ENCODE measurements around the gene GTF2I. TPM values are rescaled to one million over a fixed set of nuclear protein-coding genes. Genes with fewer than 3 reads are reported as not detected.

The GTF2I gene
- total RNA-seq, 1 experiment from 2014 or later, result 357 TPM

DNA sequence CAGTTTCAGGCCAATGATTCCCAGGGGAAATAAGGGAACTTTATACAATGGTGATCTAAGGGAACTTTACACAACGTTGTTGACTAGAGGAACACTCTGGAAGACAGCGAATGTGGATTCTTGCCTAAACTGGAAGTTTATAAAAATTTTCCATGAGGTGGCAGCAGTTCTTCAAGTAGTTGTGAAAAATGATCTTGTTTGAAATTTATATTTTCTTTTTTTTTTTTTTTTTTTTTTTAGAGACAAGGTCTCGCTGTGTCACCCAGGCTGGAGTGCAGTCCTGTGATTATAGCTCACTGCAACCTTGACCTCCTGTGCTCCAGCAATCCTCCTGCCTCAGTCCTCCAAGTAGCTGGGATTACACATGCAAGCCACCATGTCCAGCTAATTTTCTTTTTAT is 32.1 kb upstream of the GTF2I start:
- Mint-ChIP-seq H3K27ac (no peak overlapping the region), H3K27me3 (ENCODE audit: low read depth) (no peaks in the 10 kb centered on the region), H3K4me1 (peaks cover 21 to 31% of the 10 kb centered on the region in 2 experiments), H3K9me3 (no peaks in the 10 kb centered on the region; a peak in 1 of 5 replicates), H3K4me3 (no peak overlapping the region), H3K36me3 (ENCODE audit: insufficient read depth in 1 of 3, low read depth in 3 of 3) (peaks cover 0 to 4% (median 0%) of the 10 kb centered on the region in 3 experiments; a peak in 1 of 7 replicates)
- Histone ChIP-seq H2AFZ (ENCODE audit: low read length) (no peak overlapping the region), H2BK20ac (ENCODE audit: low read depth, low read length, poor library complexity, severe bottlenecking) (no peak overlapping the region), H2BK12ac (ENCODE audit: insufficient read length, low read depth, low read length) (no peak overlapping the region), H2BK5ac (ENCODE audit: insufficient read length, low read length) (no peak overlapping the region), H3K27ac (ENCODE audit: insufficient read length, low read depth, low read length) (no peak overlapping the region), H4K8ac (replicated peaks; ENCODE audit: insufficient read length, low read depth, low read length) (no peak overlapping the region), H3K56ac (ENCODE audit: insufficient read length, low read depth, low read length) (no peak overlapping the region), H4K91ac (ENCODE audit: insufficient read length, low read depth, low read length) (no peak overlapping the region), H3K9me3 (ENCODE audit: control insufficient read depth, low read depth, low read length) (no peaks in the 10 kb centered on the region), H2BK15ac (ENCODE audit: low read depth, low read length) (no peak overlapping the region), H3K23ac (ENCODE audit: insufficient read length, low read depth, low read length) (no peak overlapping the region), H3K14ac (ENCODE audit: insufficient read depth, low read length) (no peak overlapping the region), H3K79me1 (ENCODE audit: insufficient read depth, low read depth, low read length, poor library complexity, severe bottlenecking) (no peaks in the 10 kb centered on the region), H3K18ac (ENCODE audit: insufficient read length, low read depth, low read length) (no peak overlapping the region), H3T11ph (ENCODE audit: low read length) (no peak overlapping the region), H4K20me1 (ENCODE audit: control insufficient read depth, insufficient read depth, insufficient read length) (no peaks in the 10 kb centered on the region), H3K4me1 (ENCODE audit: insufficient read depth, low read length) (no peaks in the 10 kb centered on the region; the same call in 1 of the 2 replicates), H2AK5ac (ENCODE audit: insufficient read length, low read length) (no peak overlapping the region), H2BK120ac (ENCODE audit: low read depth, low read length, poor library complexity, severe bottlenecking) (no peak overlapping the region), H3K27me3 (ENCODE audit: insufficient read depth, low read length) (no peaks in the 10 kb centered on the region), H3K23me2 (ENCODE audit: insufficient read length, low read depth, low read length, poor library complexity, severe bottlenecking) (no peaks in the 10 kb centered on the region), H3K79me2 (ENCODE audit: insufficient read depth, low read length) (no peaks in the 10 kb centered on the region), H3K4me2 (ENCODE audit: insufficient read depth, insufficient read length, low read length) (no peak overlapping the region), H4K5ac (ENCODE audit: insufficient read length, low read depth, low read length) (no peak overlapping the region), H3K4ac (ENCODE audit: low read depth, low read length) (no peak overlapping the region), H3K9ac (ENCODE audit: extremely low read depth, insufficient read length, low read length) (no peak overlapping the region)
- WGBS (ENCODE audit: extremely low coverage, insufficient read length, low lambda C conversion rate), result no CpG with 5 or more reads among the region's 3 CpGs
- no peak for DNase-seq
- TF ChIP-seq, protein P1, sequence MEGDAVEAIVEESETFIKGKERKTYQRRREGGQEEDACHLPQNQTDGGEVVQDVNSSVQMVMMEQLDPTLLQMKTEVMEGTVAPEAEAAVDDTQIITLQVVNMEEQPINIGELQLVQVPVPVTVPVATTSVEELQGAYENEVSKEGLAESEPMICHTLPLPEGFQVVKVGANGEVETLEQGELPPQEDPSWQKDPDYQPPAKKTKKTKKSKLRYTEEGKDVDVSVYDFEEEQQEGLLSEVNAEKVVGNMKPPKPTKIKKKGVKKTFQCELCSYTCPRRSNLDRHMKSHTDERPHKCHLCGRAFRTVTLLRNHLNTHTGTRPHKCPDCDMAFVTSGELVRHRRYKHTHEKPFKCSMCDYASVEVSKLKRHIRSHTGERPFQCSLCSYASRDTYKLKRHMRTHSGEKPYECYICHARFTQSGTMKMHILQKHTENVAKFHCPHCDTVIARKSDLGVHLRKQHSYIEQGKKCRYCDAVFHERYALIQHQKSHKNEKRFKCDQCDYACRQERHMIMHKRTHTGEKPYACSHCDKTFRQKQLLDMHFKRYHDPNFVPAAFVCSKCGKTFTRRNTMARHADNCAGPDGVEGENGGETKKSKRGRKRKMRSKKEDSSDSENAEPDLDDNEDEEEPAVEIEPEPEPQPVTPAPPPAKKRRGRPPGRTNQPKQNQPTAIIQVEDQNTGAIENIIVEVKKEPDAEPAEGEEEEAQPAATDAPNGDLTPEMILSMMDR (conservative IDR thresholded peaks at IDR 0.05), result no peak

All from H9 (cell line).